HFF-Myc (cell line): ENCODE data around the gene RPE65.

Experiments
- DNase-seq: peaks from one replicate; pipeline ENCODE4 v3.0.0-alpha.2; 2011; ENCODE audit warnings: low read depth; ENCODE audit errors: extremely low read depth
- H3K4me3 ChIP-seq: replicated peaks from 2 replicates; pipeline ENCODE4 v1.5.1; 2011; ENCODE audit warnings: low read depth, mild to moderate bottlenecking, control low read depth, low read length
- TF ChIP-seq, protein P1 (sequence below): IDR thresholded peaks from 2 replicates; pipeline ENCODE4 v1.5.1; 2012; ENCODE audit warnings: mild to moderate bottlenecking, low read depth, low read length, control low read depth; ENCODE audit errors: missing control alignments

Gene RPE65

DNA sequence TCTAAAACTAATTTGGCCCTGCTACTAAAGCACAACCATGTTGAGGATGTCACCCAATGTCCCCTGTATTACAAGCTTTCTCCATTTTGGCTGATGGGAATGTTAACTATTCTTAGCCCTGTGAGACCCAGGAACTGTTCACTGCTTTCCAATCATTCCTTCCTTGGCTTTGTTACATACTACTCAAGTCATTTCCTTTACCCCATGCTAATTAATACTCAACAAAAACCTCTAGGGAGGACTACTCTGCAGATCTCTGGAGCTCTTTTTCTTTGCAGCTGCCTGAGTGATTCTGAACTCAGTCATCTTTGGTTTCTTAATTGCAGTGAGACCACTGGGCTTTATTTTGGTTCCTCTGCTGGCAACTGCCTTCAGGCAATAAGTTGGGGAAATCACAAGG, 23.3 kb upstream of the RPE65 start:
- no peak overlapping the region for H3K4me3 ChIP-seq
- TF ChIP-seq, protein P1, sequence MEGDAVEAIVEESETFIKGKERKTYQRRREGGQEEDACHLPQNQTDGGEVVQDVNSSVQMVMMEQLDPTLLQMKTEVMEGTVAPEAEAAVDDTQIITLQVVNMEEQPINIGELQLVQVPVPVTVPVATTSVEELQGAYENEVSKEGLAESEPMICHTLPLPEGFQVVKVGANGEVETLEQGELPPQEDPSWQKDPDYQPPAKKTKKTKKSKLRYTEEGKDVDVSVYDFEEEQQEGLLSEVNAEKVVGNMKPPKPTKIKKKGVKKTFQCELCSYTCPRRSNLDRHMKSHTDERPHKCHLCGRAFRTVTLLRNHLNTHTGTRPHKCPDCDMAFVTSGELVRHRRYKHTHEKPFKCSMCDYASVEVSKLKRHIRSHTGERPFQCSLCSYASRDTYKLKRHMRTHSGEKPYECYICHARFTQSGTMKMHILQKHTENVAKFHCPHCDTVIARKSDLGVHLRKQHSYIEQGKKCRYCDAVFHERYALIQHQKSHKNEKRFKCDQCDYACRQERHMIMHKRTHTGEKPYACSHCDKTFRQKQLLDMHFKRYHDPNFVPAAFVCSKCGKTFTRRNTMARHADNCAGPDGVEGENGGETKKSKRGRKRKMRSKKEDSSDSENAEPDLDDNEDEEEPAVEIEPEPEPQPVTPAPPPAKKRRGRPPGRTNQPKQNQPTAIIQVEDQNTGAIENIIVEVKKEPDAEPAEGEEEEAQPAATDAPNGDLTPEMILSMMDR = no peak
- DNase-seq = no peak

- TF ChIP-seq, protein P1 = peak; percentile 64
- H3K4me3 ChIP-seq = no peak overlapping the region
Measured at GRCh38 chr1:68470388-68470970, 20.7 kb upstream of the RPE65 start.

DNA sequence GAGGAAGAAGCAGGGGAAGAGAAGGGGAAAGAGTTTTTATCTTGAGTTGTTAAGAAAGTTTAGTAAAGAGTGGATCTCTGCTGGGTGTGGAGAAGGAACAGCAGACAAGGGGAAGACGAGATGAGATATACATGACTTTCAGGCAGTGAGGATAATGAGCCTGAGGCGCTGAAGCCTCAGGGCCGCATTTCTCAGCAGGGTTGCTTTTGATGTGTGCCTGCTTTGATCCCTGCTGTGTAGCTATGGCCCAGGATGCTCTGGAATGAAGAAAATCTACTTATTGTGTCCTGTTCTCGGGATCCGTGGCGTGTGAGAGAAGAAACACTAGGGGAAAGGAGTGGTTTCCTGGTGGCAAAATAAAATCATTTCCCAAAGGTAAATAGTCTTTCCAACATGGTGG, 15.1 kb upstream of the RPE65 start:
- TF ChIP-seq, protein P1 = no peak
- no peak overlapping the region for H3K4me3 ChIP-seq
- no peak for DNase-seq

More at GRCh38 chr1:68470388-68470970, 20.7 kb upstream of the RPE65 start:
- no peak for DNase-seq

- no peak for DNase-seq
- TF ChIP-seq, protein P1 = no peak
- H3K4me3 ChIP-seq = no peak overlapping the region
Measured at GRCh38 chr1:68460935-68461334, 11.2 kb upstream of the RPE65 start.

- H3K4me3 ChIP-seq = no peak overlapping the region
- TF ChIP-seq, protein P1 = no peak
- no peak for DNase-seq
Measured at GRCh38 chr1:68459796-68460195, 10.0 kb upstream of the RPE65 start.

DNA sequence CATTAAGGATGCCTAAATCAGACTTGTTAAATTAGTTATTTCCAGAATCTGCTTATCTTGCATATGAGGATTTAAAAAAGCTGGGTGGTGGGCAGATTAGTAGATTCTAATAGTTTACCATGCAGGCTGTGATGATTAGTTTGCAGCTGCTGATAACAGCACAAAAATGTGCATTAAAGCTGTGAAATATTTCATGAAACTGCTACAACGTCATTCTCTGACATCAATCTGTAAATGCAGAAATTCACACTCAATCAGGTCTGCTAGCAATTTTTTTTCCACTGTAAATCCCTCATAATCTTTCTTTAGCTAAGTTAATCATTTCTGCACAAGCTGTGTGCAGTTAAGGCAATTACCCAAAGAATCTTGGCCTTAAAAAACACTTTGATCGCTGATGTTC, 9.3 kb upstream of the RPE65 start:
- no peak for DNase-seq
- no peak overlapping the region for H3K4me3 ChIP-seq
- TF ChIP-seq, protein P1 = no peak

DNA sequence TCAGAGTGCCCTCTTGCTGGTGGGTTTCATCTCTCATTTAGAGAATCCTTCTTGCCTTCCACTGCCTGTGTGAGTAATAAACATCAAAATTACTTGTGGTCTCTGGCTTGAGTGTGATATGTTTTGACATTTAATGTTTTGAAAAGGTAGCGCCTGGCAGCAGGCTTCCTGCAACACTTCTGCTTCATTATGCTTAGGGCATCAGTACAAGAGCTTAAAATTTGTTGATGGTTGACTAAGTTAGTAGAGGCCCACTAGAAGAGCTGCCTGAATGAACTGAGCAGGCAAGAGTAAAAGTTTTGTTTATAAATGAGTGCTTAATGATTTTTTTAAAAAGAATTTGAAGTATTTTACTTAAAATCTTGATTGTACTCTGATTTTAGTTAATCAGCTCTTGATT, 6.4 kb upstream of the RPE65 start:
- DNase-seq = no peak
- TF ChIP-seq, protein P1 = no peak
- no peak overlapping the region for H3K4me3 ChIP-seq
